Uterus (tissue), 4 donors: ENCODE measurements around the gene GABRR1. TPM values are rescaled to one million over a fixed set of nuclear protein-coding genes. Genes with fewer than 3 reads are reported as not detected.

ENCODE experiments used
- DNase-seq, 2 donors: peaks; one replicate each; pipeline ENCODE4 v3.0.0-alpha.2; 2019 to 2020
- H3K27ac ChIP-seq, 2 donors: fragments of 200-600 bp; sonication (generic); 1 replicate in 1 of 2; 2 replicates in 1 of 2; pipeline ENCODE4 v1.5.1; 2016 to 2018
- H3K27me3 ChIP-seq, 2 donors: fragments of 200-600 bp; sonication (generic); one replicate each; pipeline ENCODE4 v1.5.1; 2018 to 2019; ENCODE audit warnings: control low read depth in 1 of 2
- H3K36me3 ChIP-seq, 2 donors: fragments of 200-600 bp; sonication (generic); one replicate each; pipeline ENCODE4 v1.5.1; 2019; ENCODE audit warnings: control low read depth in 1 of 2
- H3K4me1 ChIP-seq, 2 donors: fragments of 200-600 bp; sonication (generic); one replicate each; pipeline ENCODE4 v1.5.1; 2018 to 2019; ENCODE audit warnings: control low read depth in 1 of 2
- H3K4me3 ChIP-seq, 2 donors: fragments of 200-600 bp; sonication (generic); 1 replicate in 1 of 2; 2 replicates in 1 of 2; pipeline ENCODE4 v1.5.1; 2018 to 2019; ENCODE audit warnings: mild to moderate bottlenecking in 1 of 2
- H3K9me3 ChIP-seq, 2 donors: fragments of 200-600 bp; sonication (generic); one replicate each; pipeline ENCODE4 v1.5.1; 2019; ENCODE audit warnings: control low read depth in 1 of 2
- POLR2A ChIP-seq, 2 donors: fragments of 450-650 bp; IDR thresholded peaks; one replicate each; pipeline ENCODE4 v1.6.1; 2016; ENCODE audit warnings: antibody characterized with exemption in 2 of 2, mild to moderate bottlenecking in 1 of 2, moderate library complexity in 1 of 2
- intact Hi-C: fragments of 100-400 bp; cut with DNase I; formaldehyde crosslinking; loops from one replicate; pipeline ENCODE4 v1.15.1; 2023; ENCODE audit warnings: low total_unique reads
- total RNA-seq, 4 donors: library from RNA; depleted of rRNA in 3 of 4; stranded (reverse); fragments of >200 nt in 3 of 4; gene quantifications; one replicate each; pipeline versions ENCODE4 v1.1.0 to v1.2.4, GENCODE V29; 2014 to 2023
- TF ChIP-seq, protein P1 (sequence below), 4 experiments: fragments of 200-600 bp in 2 of 4; fragments of 450-650 bp in 2 of 4; sonication (generic) in 2 of 4; IDR thresholded peaks; one replicate each; pipeline ENCODE4 v1.5.1; 2016 to 2019; ENCODE audit warnings: antibody characterized with exemption in 4 of 4, mild to moderate bottlenecking in 2 of 4, moderate library complexity in 1 of 4
- donor health status: DM: yes; HTN: yes; CAD: no.

Gene GABRR1
- total RNA-seq, 4 donors from 2014 or later = 0.69 TPM; not detected in 3

DNA sequence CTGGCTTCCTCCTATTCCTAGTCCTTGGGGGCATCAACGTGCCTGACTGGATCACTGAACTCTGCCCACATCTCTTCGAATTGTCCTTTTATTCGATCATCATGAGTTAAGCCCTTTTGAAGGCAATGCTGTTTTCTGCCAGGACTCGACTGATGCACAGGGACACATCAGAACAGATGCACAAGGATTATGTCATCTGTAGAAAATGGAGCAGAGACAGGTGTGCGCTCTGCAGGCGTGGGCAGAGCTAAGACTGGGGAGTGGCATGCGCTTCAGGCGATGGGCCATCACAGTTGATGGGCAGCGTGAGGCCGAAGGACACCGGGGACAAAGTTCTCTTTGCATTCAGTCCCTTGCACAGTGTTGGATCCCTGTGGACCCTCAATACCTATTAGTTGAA, 13.1 kb downstream of the GABRR1 start:
- H3K36me3 ChIP-seq = no peaks in the 10 kb centered on the region
- DNase-seq = no peak
- H3K27ac ChIP-seq = no peak overlapping the region
- no peak for TF ChIP-seq POLR2A (IDR thresholded peaks at IDR 0.05)
- TF ChIP-seq, protein P1, sequence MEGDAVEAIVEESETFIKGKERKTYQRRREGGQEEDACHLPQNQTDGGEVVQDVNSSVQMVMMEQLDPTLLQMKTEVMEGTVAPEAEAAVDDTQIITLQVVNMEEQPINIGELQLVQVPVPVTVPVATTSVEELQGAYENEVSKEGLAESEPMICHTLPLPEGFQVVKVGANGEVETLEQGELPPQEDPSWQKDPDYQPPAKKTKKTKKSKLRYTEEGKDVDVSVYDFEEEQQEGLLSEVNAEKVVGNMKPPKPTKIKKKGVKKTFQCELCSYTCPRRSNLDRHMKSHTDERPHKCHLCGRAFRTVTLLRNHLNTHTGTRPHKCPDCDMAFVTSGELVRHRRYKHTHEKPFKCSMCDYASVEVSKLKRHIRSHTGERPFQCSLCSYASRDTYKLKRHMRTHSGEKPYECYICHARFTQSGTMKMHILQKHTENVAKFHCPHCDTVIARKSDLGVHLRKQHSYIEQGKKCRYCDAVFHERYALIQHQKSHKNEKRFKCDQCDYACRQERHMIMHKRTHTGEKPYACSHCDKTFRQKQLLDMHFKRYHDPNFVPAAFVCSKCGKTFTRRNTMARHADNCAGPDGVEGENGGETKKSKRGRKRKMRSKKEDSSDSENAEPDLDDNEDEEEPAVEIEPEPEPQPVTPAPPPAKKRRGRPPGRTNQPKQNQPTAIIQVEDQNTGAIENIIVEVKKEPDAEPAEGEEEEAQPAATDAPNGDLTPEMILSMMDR (IDR thresholded peaks at IDR 0.05) = no peak
- H3K4me1 ChIP-seq = no peaks in the 10 kb centered on the region
- intact Hi-C loops = no loop called here
- no peaks in the 10 kb centered on the region for H3K27me3 ChIP-seq
- H3K4me3 ChIP-seq = no peak overlapping the region
- no peaks in the 10 kb centered on the region for H3K9me3 ChIP-seq

DNA sequence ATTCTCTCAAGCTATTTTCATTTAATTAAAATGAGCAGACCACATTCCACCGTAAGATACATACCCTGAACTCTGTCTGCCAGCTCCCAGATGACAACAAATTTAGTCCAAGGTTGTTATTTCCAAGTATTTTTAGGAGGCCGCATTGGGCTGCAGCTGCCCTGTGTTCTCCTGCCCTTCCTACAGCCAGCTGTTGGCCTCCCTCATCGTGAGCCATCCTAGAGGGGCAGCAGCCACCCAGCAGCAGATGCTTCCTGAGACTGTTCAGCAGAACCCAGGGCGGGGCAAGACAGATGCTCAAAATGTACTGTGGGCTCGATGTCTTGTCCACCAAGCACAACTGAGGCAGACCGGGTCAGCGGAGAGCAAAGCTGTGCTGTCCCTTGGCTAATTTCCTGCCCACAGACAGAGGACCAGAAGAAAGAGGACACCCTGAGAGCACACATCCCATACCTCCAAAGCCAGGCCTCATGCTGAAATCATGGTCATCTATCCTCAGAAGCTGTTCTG, 16.4 kb downstream of the GABRR1 start:
- Histone ChIP-seq H3K27ac (no peak overlapping the region), H3K4me3 (no peak overlapping the region), H3K36me3 (no peaks in the 10 kb centered on the region), H3K9me3 (peaks cover 0 to 1% of the 10 kb centered on the region in 2 donors), H3K27me3 (no peaks in the 10 kb centered on the region), H3K4me1 (no peaks in the 10 kb centered on the region)
- DNase-seq = no peak
- intact Hi-C loops = no loop called here
- TF ChIP-seq, protein P1 (IDR thresholded peaks at IDR 0.05) = no peak
- no peak for TF ChIP-seq POLR2A (IDR thresholded peaks at IDR 0.05)

DNA sequence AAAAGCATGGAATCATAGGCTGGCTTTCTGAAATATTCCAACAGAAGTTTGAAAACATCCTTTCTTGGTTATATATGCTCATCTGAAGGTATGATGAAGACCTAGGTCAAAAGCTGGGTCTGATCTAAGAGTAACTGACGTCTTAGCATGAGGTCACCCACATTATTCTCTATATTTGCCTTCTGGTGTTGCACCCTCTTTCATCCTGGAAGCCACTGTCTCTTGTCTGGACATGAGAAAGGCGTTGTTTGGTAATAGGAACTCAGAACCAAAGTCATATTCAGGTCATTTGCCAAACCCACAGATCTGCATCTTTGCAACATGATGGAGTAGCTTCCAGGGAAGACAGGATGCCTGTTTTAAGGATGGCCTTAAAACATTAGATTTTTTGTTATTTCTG, 17.6 kb downstream of the GABRR1 start:
- no peaks in the 10 kb centered on the region for H3K27me3 ChIP-seq
- no peaks in the 10 kb centered on the region for H3K4me1 ChIP-seq
- no peaks in the 10 kb centered on the region for H3K36me3 ChIP-seq
- TF ChIP-seq, protein P1 (IDR thresholded peaks at IDR 0.05) = no peak
- no peak for TF ChIP-seq POLR2A (IDR thresholded peaks at IDR 0.05)
- DNase-seq = no peak
- H3K9me3 ChIP-seq = peaks cover 0 to 6% of the 10 kb centered on the region in 2 donors
- no peak overlapping the region for H3K27ac ChIP-seq
- intact Hi-C loops = no loop called here
- H3K4me3 ChIP-seq = no peak overlapping the region

DNA sequence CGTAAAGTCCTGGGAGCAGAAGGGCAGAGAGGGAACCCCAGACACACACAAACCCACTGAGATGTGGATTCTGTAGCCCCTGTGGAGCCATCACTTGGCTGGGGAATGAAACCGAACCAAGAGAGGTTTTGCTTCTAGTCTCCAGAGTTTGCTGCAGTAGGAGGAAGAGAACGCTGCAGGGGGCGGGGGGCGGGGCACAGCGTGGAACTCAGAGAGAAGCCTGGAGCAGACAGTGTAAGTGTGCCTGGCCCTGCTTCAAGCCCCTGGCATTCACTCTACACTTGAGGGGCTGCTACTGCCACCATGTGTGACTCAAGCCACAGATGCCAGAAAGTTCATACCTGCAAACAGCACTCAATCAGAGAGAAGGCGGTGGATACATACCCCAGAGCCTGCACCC, 18.9 kb downstream of the GABRR1 start:
- Histone ChIP-seq H3K36me3 (no peaks in the 10 kb centered on the region), H3K4me3 (no peak overlapping the region), H3K4me1 (no peaks in the 10 kb centered on the region), H3K27ac (no peak overlapping the region), H3K9me3 (peaks cover 0 to 9% of the 10 kb centered on the region in 2 donors), H3K27me3 (no peaks in the 10 kb centered on the region)
- intact Hi-C loops = no loop called here
- DNase-seq = no peak
- TF ChIP-seq POLR2A (IDR thresholded peaks at IDR 0.05) = no peak
- TF ChIP-seq, protein P1 (IDR thresholded peaks at IDR 0.05) = no peak

DNA sequence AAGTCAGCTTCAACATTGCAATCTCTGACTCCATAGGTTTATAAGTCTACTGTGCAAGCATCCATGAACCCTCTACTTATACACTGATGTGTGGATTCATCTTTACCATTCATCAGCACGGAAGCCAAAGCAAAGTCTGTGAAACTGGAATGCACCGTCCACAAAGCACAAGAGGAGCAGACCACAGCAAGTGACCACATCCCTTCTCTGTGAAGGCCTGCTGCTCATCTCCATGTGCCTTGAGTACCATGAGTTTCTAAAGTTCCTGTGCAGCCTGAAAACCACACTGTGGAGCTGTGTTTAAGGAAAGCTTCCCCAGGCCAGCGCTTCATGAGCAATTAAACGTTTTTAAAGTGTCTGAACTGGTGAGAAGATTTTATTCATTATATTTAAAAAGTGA, 20.0 kb downstream of the GABRR1 start:
- DNase-seq = no peak
- intact Hi-C loops = no loop called here
- Histone ChIP-seq H3K27ac (no peak overlapping the region), H3K27me3 (no peaks in the 10 kb centered on the region), H3K9me3 (peaks cover 0 to 9% of the 10 kb centered on the region in 2 donors), H3K36me3 (no peaks in the 10 kb centered on the region), H3K4me1 (no peaks in the 10 kb centered on the region), H3K4me3 (no peak overlapping the region)
- TF ChIP-seq, protein P1 (IDR thresholded peaks at IDR 0.05) = no peak
- TF ChIP-seq POLR2A (IDR thresholded peaks at IDR 0.05) = no peak
